Astrocyte (in vitro differentiated cells and primary cell): Measurements from ENCODE around the gene CCS.

Experiments
- EZH2 ChIP-seq: IDR thresholded peaks from 2 replicates; pipeline ENCODE4 v1.6.1; 2012; ENCODE audit warnings: mild to moderate bottlenecking, low read length, inconsistent platforms; ENCODE audit not compliant: insufficient read depth
- TF ChIP-seq, protein P1 (sequence below): IDR thresholded peaks from 2 replicates; pipeline ENCODE4 v1.5.1; 2011; ENCODE audit warnings: low read depth, mild to moderate bottlenecking, inconsistent platforms, low read length, moderate library complexity; ENCODE audit not compliant: insufficient read depth

DNA sequence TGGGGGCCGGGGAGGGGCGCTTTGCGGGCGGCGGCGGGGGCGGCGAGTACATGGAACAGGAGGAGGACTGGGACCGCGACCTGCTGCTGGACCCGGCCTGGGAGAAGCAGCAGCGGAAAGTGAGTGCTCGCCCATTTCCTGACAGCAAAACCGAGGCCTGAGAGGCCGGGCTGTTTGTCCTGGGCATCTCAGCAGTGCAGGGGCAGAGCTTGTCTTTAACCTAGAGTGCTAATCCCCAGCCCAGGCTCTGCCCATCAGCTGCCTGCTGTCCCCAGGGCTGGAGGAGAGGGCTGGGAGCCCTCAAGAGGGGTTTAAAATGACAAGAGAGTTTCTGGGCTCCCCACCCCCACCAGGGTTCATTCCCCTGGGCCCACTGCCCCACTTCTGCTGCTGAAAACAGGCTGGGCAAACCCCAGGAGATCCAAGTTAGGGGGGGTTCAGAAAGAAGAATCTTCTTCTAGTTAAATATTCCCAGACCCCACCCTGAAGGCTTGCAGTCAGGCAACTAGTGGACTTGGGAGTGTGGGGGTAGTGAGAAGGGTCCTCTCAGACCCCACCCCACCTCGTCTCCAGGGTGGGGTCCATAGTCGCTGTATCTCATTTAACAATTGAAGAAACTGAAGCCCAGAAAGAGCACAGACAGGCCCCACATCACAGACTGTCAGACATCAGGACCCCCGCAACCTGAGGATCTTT lies 45.9 kb upstream of the CCS start:
- TF ChIP-seq, protein P1, sequence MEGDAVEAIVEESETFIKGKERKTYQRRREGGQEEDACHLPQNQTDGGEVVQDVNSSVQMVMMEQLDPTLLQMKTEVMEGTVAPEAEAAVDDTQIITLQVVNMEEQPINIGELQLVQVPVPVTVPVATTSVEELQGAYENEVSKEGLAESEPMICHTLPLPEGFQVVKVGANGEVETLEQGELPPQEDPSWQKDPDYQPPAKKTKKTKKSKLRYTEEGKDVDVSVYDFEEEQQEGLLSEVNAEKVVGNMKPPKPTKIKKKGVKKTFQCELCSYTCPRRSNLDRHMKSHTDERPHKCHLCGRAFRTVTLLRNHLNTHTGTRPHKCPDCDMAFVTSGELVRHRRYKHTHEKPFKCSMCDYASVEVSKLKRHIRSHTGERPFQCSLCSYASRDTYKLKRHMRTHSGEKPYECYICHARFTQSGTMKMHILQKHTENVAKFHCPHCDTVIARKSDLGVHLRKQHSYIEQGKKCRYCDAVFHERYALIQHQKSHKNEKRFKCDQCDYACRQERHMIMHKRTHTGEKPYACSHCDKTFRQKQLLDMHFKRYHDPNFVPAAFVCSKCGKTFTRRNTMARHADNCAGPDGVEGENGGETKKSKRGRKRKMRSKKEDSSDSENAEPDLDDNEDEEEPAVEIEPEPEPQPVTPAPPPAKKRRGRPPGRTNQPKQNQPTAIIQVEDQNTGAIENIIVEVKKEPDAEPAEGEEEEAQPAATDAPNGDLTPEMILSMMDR = no peak
- no peak for TF ChIP-seq EZH2
